ENCODE data around the gene LOXL1.

DNA sequence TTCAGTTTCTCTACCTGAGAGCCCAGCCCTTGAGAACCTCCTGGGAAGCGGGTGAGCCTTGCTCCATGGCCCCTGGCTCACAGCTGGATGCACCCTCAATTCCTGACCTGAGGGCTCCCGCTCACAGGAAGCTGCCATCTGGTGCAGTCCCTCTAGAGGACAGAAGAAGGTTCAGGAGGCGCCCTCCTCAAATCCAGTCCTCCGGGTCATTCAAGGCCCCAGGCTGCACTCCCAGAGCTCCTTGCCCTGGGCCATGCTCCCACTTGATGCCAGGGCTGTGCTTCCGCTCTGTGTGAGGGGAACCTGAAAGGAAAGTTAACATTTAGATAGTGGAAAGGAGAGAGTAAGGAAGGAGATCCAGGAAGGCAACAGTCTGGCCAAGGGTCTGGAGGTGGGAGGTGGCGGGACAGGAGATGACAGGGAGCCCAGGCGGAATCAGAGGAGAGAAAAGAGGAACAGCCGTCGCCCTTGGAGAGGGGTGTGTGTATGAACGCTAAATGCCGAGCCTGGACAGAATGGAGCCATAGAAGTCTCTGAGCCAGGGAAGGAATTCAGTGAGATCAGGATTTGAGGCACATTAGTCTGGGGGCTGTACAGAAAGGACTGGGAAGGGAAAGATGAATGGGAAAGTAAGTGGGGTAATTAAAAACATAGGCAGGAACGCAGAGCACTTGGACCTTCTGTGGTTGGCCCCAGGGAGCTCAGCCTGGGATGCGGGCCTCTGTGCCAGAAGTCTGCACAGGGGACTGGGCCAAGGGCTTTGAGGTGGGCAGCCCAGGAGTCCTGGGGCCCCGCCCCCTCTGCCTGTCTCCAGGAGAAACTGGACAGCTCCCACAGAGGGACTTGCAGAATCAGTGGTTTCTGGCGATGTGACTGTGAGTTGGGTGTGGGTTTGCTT, 26.8 kb upstream of the LOXL1 start:
- TF ChIP-seq, protein P1, sequence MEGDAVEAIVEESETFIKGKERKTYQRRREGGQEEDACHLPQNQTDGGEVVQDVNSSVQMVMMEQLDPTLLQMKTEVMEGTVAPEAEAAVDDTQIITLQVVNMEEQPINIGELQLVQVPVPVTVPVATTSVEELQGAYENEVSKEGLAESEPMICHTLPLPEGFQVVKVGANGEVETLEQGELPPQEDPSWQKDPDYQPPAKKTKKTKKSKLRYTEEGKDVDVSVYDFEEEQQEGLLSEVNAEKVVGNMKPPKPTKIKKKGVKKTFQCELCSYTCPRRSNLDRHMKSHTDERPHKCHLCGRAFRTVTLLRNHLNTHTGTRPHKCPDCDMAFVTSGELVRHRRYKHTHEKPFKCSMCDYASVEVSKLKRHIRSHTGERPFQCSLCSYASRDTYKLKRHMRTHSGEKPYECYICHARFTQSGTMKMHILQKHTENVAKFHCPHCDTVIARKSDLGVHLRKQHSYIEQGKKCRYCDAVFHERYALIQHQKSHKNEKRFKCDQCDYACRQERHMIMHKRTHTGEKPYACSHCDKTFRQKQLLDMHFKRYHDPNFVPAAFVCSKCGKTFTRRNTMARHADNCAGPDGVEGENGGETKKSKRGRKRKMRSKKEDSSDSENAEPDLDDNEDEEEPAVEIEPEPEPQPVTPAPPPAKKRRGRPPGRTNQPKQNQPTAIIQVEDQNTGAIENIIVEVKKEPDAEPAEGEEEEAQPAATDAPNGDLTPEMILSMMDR (IDR thresholded peaks at IDR 0.05): no peak
- TF ChIP-seq POLR2AphosphoS5 (IDR thresholded peaks at IDR 0.05; ENCODE audit: insufficient read depth in 1 of 2, low read depth in 1 of 2) (no peak), POLR2A (IDR thresholded peaks at IDR 0.05) (no peak)

Data from vagina (tissue), 2 donors.